ENCODE data around the gene SELL. TPM values are rescaled to one million over a fixed set of nuclear protein-coding genes. Genes with fewer than 3 reads are reported as not detected.

Gene SELL
- total RNA-seq, 3 donors from 2014 or later: 1.9 to 2.3 (median 2.0) TPM

- no peak for TF ChIP-seq POLR2A (IDR thresholded peaks at IDR 0.05)
- TF ChIP-seq POLR2AphosphoS5 (IDR thresholded peaks at IDR 0.05): no peak
- no peak for TF ChIP-seq CTCF (IDR thresholded peaks at IDR 0.05)
- Histone ChIP-seq H3K4me1 (no peaks in the 10 kb centered on the region), H3K4me3 (no peak overlapping the region), H3K27me3 (no peaks in the 10 kb centered on the region), H3K9me3 (no peaks in the 10 kb centered on the region), H3K27ac (no peak overlapping the region), H3K36me3 (no peaks in the 10 kb centered on the region)
- intact Hi-C loops (cut with DNase I; ENCODE audit: low total_unique reads): loop anchor here (5.0 kb wide), 1 partner anchor 618 kb away; no protein-coding TSS in a partner anchor
- no peak for DNase-seq (ENCODE audit: low spot score in 2 of 2)
Observed at GRCh38 chr1:169729991-169730390, 18.6 kb upstream of the SELL start.

GRCh38 chr1:169727307-169727706 is 15.9 kb upstream of the SELL start:
- intact Hi-C loops (cut with DNase I; ENCODE audit: low total_unique reads): loop anchor here (5.0 kb wide), 1 partner anchor 615 kb away; no protein-coding TSS in a partner anchor
- Histone ChIP-seq H3K36me3 (no peaks in the 10 kb centered on the region), H3K4me1 (no peaks in the 10 kb centered on the region), H3K27me3 (no peaks in the 10 kb centered on the region), H3K9me3 (no peaks in the 10 kb centered on the region), H3K27ac (no peak overlapping the region), H3K4me3 (no peak overlapping the region)
- TF ChIP-seq POLR2A (IDR thresholded peaks at IDR 0.05): no peak
- TF ChIP-seq CTCF (IDR thresholded peaks at IDR 0.05): no peak
- no peak for TF ChIP-seq POLR2AphosphoS5 (IDR thresholded peaks at IDR 0.05)
- DNase-seq (ENCODE audit: low spot score in 2 of 2): no peak

- no peak overlapping the region for H3K4me3 ChIP-seq
- no peaks in the 10 kb centered on the region for H3K9me3 ChIP-seq
- no peaks in the 10 kb centered on the region for H3K27me3 ChIP-seq
- intact Hi-C loops (cut with DNase I; ENCODE audit: low total_unique reads): loop anchor here (5.0 kb wide), 1 partner anchor 615 kb away; no protein-coding TSS in a partner anchor
- DNase-seq (ENCODE audit: low spot score in 2 of 2): no peak
- H3K4me1 ChIP-seq: no peaks in the 10 kb centered on the region
- no peaks in the 10 kb centered on the region for H3K36me3 ChIP-seq
- no peak overlapping the region for H3K27ac ChIP-seq
- TF ChIP-seq POLR2AphosphoS5 (IDR thresholded peaks at IDR 0.05): no peak
- no peak for TF ChIP-seq CTCF (IDR thresholded peaks at IDR 0.05)
- TF ChIP-seq POLR2A (IDR thresholded peaks at IDR 0.05): no peak
Observed at GRCh38 chr1:169726851-169727250, 15.4 kb upstream of the SELL start.

GRCh38 chr1:169725930-169726329 is 14.5 kb upstream of the SELL start:
- Histone ChIP-seq H3K36me3 (no peaks in the 10 kb centered on the region), H3K27me3 (no peaks in the 10 kb centered on the region), H3K9me3 (no peaks in the 10 kb centered on the region), H3K4me1 (no peaks in the 10 kb centered on the region), H3K27ac (no peak overlapping the region), H3K4me3 (no peak overlapping the region)
- no peak for DNase-seq (ENCODE audit: low spot score in 2 of 2)
- no peak for TF ChIP-seq POLR2AphosphoS5 (IDR thresholded peaks at IDR 0.05)
- TF ChIP-seq POLR2A (IDR thresholded peaks at IDR 0.05): no peak
- no peak for TF ChIP-seq CTCF (IDR thresholded peaks at IDR 0.05)
- intact Hi-C loops (cut with DNase I; ENCODE audit: low total_unique reads): loop anchor here (5.0 kb wide), 1 partner anchor 614 kb away; no protein-coding TSS in a partner anchor

GRCh38 chr1:169724168-169724567 is 12.7 kb upstream of the SELL start:
- intact Hi-C loops (cut with DNase I; ENCODE audit: low total_unique reads): no loop called here
- no peak for DNase-seq (ENCODE audit: low spot score in 2 of 2)
- Histone ChIP-seq H3K4me3 (no peak overlapping the region), H3K27me3 (no peaks in the 10 kb centered on the region), H3K27ac (no peak overlapping the region), H3K4me1 (no peaks in the 10 kb centered on the region), H3K36me3 (no peaks in the 10 kb centered on the region), H3K9me3 (no peaks in the 10 kb centered on the region)
- no peak for TF ChIP-seq POLR2A (IDR thresholded peaks at IDR 0.05)
- no peak for TF ChIP-seq POLR2AphosphoS5 (IDR thresholded peaks at IDR 0.05)
- no peak for TF ChIP-seq CTCF (IDR thresholded peaks at IDR 0.05)

All from breast epithelium (tissue), 4 donors.